Esophagus muscularis mucosa (tissue), 3 donors: ENCODE measurements around the gene S100G.

Experiments used
- CTCF ChIP-seq, 3 experiments: fragments of 200-600 bp in 2 of 3; fragments of 450-650 bp in 1 of 3; sonication (generic) in 2 of 3; IDR thresholded peaks; one replicate each; pipeline ENCODE4 v1.5.1; 2017 to 2019; ENCODE audit warnings: antibody characterized with exemption in 3 of 3, mild to moderate bottlenecking in 2 of 3, moderate library complexity in 1 of 3
- POLR2A ChIP-seq: fragments of 450-650 bp; IDR thresholded peaks from one replicate; pipeline ENCODE4 v1.6.1; 2017; ENCODE audit warnings: antibody characterized with exemption, moderate library complexity, mild to moderate bottlenecking, low read depth

GRCh38 chrX:16610121-16610621 is 39.8 kb upstream of the S100G start:
- TF ChIP-seq CTCF (IDR thresholded peaks at IDR 0.05): no peak
- no peak for TF ChIP-seq POLR2A
